ENCODE measurements around the gene AHCTF1. TPM values are rescaled to one million over a fixed set of nuclear protein-coding genes. Genes with fewer than 3 reads are reported as not detected.

The AHCTF1 gene
- total RNA-seq, 1 experiment from 2014 or later, result 44.3 TPM

- no peak overlapping the region for H2BK20ac ChIP-seq (ENCODE audit: low read depth, low read length, poor library complexity, severe bottlenecking)
- no peak overlapping the region for H3K23ac ChIP-seq (ENCODE audit: insufficient read length, low read depth, low read length)
- H3T11ph ChIP-seq (ENCODE audit: low read length), result no peak overlapping the region
- no peak overlapping the region for H3K14ac ChIP-seq (ENCODE audit: insufficient read depth, low read length)
- no peaks in the 10 kb centered on the region for H3K79me2 ChIP-seq (ENCODE audit: insufficient read depth, low read length)
- Mint-ChIP-seq H3K27ac (no peak overlapping the region), H3K4me3 (no peak overlapping the region), H3K36me3 (ENCODE audit: insufficient read depth in 1 of 3, low read depth in 3 of 3) (peaks cover 25 to 31% (median 27%) of the 10 kb centered on the region in 3 experiments), H3K27me3 (ENCODE audit: low read depth) (no peaks in the 10 kb centered on the region), H3K9me3 (no peaks in the 10 kb centered on the region), H3K4me1 (peaks cover 7% of the 10 kb centered on the region in 2 experiments)
- no peak overlapping the region for H3K9ac ChIP-seq (ENCODE audit: extremely low read depth, insufficient read length, low read length)
- no peak for DNase-seq
- H4K20me1 ChIP-seq (ENCODE audit: control insufficient read depth, insufficient read depth, insufficient read length), result no peaks in the 10 kb centered on the region
- H2BK12ac ChIP-seq (ENCODE audit: insufficient read length, low read depth, low read length), result no peak overlapping the region
- H2AFZ ChIP-seq (ENCODE audit: low read length), result no peak overlapping the region
- H3K79me1 ChIP-seq (ENCODE audit: insufficient read depth, low read depth, low read length, poor library complexity, severe bottlenecking), result no peaks in the 10 kb centered on the region
- H2BK15ac ChIP-seq (ENCODE audit: low read depth, low read length), result no peak overlapping the region
- H3K27ac ChIP-seq (ENCODE audit: insufficient read length, low read depth, low read length), result no peak overlapping the region
- H4K91ac ChIP-seq (ENCODE audit: insufficient read length, low read depth, low read length), result no peak overlapping the region
- no peak overlapping the region for H2AK5ac ChIP-seq (ENCODE audit: insufficient read length, low read length)
- no peak overlapping the region for H4K5ac ChIP-seq (ENCODE audit: insufficient read length, low read depth, low read length)
- no peak overlapping the region for H3K4me2 ChIP-seq (ENCODE audit: insufficient read depth, insufficient read length, low read length)
- no peak for TF ChIP-seq CTCF (conservative IDR thresholded peaks at IDR 0.05)
- no CpG with 5 or more reads among the region's 4 CpGs for whole genome bisulfite sequencing (ENCODE audit: extremely low coverage, insufficient read length, low lambda C conversion rate)
- no peak overlapping the region for H2BK120ac ChIP-seq (ENCODE audit: low read depth, low read length, poor library complexity, severe bottlenecking)
- no peaks in the 10 kb centered on the region for H3K27me3 ChIP-seq (ENCODE audit: insufficient read depth, low read length)
- H3K4me1 ChIP-seq (ENCODE audit: insufficient read depth, low read length), result no peaks in the 10 kb centered on the region
- H3K9me3 ChIP-seq (ENCODE audit: control insufficient read depth, low read depth, low read length), result no peaks in the 10 kb centered on the region
- no peak overlapping the region for H2BK5ac ChIP-seq (ENCODE audit: insufficient read length, low read length)
- H3K4ac ChIP-seq (ENCODE audit: low read depth, low read length), result no peak overlapping the region
- no peak overlapping the region for H3K18ac ChIP-seq (ENCODE audit: insufficient read length, low read depth, low read length)
- H4K8ac ChIP-seq (replicated peaks; ENCODE audit: insufficient read length, low read depth, low read length), result no peak overlapping the region
- no peak overlapping the region for H3K56ac ChIP-seq (ENCODE audit: insufficient read length, low read depth, low read length)
- H3K23me2 ChIP-seq (ENCODE audit: insufficient read length, low read depth, low read length, poor library complexity, severe bottlenecking), result no peaks in the 10 kb centered on the region
These were observed 22.4 kb upstream of the AHCTF1 start for GRCh38 chr1:246954126-246954525.

Data from H9 (cell line).